ENCODE data around the gene CNIH4.
"Not testable (repeated sequence)": the region's sequence is repeated elsewhere in the genome, so short reads cannot be mapped to it uniquely, and the experiment has no call there.

The CNIH4 gene

DNA sequence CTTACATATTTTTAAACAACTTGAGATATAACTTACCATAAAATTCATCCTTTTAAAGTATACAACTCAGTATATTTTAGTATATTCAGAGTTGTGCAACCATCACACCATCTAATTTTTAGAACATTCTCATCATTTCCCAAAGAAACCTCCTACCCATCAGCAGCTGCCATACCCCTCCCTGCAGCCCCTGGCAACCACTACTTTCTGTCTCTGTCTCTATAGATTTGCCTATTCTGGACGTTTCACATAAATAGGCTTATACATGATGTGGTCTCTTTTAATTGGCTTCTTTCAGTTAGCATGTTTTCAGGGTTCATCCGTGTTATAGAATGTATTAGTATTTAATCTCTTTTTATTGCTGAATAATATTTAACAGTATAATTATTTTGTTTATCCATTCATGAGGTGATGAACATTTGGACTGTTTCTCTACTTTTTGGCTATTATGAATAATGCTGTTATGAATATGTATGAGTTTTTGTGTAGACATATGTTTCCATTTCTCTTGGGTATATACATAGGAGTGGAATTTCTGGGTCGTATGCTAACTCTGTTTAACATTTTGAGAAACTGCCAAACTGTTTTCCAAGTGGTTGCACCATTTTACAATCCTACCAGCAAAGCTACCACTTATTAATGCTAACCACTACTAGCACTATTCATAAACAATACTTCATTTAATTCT, 48.4 kb downstream of the CNIH4 start:
- DNase-seq: no peak

DNA sequence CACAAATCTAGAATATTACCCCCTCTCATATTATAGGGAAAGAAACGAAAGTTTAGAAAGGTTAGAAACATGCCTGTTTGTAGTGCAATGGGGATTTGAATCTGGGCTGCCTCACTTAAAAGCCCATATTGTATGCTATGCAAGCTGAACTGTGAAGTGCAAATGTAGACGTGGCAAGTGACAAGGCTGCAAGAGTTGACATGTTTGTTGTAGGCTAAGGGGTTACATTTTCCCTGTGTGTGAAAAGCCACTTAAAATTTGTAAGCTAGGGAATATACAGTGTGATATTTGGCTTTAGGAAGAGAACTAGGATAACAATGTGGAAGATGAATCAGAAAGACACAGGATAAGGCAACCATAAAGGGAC, 48.9 kb downstream of the CNIH4 start:
- DNase-seq: no peak

DNA sequence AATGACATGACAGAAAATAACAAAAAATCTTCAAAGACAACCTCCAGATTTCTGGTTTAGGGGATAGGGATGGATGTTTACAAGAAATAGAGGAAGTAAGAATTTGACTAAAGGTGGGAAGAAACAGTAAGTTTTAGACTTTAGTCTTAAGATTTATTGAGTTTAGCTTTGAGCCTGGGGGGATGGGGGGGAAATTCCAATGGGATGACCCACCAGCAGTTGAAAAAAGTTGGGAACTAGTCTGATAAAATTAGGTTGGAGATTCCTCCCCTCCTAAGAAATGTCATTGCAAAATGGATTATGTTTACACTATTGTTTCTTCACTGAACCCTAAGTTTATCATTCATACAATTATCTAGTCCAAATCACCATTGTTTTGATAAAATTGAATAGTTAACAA, 49.5 kb downstream of the CNIH4 start:
- DNase-seq: no peak

DNA sequence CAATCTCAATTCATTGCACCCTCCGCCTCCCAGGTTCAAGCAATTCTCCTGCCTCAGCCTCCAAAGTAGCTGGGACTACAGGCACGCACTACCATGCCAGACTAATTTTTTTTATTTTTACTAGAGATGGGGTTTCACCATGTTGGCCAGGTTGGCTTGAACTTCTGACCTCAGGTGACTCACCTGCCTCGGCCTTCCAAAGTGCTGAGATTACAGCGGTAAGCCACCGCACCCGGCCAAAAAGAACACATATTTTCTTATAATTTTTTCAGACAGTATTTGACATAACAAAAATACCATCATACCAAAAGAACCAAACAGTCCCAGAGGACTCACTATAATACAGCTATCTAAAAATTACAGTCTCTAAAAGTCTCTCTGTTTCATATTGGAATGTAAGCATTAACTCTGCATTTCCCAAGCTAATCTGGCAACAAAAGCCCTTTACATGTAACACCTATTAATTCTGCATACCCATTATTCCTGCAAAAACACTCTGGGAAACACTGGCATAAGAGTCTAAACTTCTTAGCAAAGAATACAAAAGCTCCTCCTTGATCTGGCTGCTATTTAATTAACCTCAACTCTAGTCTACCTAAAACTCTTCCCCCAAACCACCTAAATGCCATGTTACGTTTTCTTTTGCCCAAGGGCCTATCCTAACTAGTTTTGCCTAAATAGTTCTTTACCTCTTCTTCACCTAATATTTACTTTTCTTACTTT, 51.1 kb downstream of the CNIH4 start:
- DNase-seq: no peak

DNA sequence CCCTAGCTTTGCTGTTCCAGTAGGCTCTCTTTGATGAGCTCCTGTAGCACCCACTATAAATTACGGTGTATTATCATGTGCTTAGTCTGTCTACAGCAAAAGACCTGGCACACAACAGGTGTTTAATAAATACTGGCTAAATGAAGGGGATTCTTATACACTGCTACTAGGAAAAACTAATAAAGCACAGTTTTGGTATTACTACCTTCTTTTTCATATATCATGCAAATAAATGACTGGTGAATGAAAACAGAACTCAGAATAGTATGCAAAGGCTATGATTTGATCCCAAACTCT, 51.6 kb downstream of the CNIH4 start:
- no peak for DNase-seq

DNA sequence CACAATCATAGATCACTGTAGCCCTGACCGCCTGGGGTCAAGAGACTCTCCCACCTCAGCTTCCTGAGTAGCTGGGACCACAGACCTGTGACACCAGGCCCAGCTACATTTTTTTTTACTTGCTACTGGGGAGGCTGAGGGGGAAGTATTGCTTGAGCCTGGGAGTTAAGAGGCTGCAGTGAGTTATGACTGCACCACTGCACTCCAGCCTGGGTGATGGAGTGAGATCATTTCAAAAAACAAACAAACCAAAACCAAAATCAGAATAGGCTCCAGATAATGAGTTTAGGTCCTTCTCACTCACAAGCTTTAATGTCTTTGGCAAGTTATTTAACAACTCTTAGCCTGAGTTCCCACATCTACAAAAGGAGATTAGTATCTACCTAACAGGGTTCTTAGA, 55.1 kb downstream of the CNIH4 start:
- DNase-seq: no peak

DNA sequence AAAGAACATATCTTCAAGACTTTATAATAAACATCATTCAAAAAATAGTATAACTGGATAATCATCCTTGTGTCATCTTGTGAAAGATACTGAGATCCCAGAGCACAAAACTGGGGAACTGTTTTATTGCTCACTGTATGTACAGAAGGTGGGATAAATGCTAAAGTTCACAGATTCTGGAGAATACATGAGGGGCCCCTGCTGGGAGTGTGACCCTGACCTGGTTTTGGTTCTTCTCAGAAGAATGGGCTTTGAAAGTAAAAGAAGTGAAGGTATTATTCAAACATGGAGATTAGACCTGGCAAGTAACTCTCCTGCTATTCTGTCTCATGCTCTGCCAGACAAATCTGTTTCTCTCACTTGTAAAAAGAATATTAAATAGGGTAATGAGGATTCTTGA, 63.4 kb downstream of the CNIH4 start:
- no peak for DNase-seq

DNA sequence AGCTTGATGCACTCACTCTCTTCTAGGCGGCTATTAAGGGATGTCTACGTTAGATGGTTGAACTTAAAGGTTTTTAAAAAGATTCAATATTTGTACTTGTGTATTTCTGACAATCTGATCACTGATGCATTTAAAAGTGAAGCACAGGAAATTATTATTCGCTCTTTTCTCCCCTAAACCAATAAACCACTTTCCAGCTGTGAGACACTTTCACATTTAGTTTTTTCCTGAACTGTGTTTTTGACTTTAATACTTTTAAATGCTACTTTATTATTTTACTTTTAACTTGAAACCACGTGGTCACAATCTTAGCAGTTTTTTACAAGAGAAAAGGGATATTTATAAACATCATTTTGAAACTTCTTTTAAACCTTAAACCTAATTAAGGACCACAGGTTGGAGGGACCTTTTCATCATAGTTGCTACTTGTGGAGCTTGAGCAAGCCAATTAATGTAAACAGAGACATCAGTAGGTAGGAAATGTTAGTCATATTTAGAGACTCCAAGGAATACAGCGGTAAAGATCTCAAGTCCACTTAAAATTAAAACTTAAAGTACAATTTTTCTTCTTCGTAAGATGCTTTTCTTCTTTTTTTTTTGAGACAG, 68.7 kb downstream of the CNIH4 start:
- DNase-seq: no peak

DNA sequence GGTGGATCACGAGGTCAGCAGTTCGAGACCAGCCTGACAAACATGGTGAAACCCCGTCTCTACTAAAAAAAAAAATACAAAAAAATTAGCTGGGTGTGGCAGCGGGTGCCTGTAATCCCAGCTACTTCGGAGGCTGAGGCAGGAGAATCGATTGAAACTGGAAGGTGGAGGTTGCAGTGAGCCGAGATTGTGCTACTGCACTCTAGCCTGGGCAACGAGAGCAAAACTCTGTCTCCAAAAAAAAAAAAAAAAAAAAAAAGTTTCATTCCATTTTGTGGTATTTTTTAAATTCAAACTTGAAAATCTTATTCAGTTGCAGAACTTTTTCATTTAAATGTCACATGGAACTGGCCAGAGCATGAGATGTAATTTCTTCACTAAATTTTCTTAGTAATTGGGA, 70.2 kb downstream of the CNIH4 start:
- not testable (repeated sequence) for DNase-seq

DNA sequence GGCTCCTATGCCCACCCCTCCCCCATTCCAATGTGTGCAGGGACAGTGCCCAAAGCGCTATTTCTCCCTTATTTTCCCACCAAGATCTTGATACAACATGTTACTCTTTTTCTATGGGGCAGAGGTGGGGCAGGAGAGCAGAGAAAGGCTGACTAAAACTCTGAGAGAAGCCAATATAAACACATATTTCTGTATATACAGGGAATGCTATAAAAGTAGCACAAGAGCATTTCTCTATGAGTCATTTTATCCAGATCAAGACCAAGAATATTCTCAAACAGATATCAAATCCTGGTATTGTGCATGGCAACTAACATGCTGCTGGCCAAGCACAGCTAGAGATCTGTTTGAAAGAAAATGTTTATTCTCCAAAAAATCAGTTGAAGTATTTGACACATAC, 70.7 kb downstream of the CNIH4 start:
- no peak for DNase-seq

DNA sequence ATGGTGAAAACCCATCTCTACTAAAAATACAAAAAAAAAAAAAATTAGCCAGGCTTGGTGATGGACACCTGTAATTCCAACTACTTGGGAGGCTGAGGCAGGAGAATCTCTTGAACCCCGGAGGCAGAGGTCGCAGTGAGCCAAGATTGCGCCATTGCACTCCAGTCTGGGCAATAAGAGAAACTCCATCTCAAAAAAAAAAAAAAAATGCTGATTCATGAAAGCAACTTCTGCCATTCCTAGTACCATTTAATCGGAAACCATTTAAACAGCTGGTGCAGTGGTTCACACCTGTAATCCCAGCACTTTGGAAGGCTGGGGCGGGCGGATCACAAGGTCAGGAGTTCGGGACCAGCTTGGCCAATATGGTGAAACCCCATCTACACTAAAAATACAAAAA, 72.0 kb downstream of the CNIH4 start:
- DNase-seq: not testable (repeated sequence)
